MV-4-11 (cell line): ENCODE results near the gene PIEZO1.

ENCODE experiments used
- DNase-seq: peaks from one replicate; lab custom pipeline; 2025; lab: John Stamatoyannopoulos, UW

Gene PIEZO1

DNA sequence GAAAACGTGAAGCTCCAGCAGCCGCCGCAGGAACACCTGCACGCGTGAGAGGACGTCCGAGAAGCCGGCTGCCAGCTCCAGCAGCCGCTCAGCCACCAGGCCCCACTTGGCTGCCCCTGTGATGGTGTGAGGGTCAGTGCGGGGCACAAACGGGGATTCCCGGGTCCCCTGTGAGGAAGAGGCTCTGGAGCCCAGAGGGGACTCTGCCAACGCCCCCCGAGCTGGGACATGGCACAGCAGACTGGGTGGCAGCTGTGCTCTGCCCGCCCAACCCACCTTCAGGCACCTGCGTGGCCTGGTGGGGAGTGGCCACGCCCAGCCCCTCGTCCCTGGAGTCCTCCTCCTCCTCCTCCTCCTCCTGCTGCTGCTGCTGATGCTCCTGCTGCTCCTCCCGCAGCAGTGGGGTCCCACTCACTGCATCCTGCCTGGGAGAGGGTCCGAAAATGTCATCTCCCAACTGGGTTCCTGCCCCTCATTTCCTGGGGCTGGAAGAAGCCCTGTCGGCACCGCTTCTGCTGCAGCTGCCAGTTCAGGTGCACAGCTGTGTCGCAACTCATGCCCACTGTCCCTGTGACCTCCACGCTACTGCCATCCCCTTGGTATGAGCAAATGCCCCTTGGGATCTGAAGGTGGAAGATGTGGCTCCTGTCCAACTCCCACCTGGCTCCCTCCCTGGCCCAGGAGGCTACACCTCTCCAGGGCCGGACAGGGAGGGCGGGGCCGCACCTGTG is 51.2 kb downstream of the PIEZO1 start:
- no peak for DNase-seq

DNA sequence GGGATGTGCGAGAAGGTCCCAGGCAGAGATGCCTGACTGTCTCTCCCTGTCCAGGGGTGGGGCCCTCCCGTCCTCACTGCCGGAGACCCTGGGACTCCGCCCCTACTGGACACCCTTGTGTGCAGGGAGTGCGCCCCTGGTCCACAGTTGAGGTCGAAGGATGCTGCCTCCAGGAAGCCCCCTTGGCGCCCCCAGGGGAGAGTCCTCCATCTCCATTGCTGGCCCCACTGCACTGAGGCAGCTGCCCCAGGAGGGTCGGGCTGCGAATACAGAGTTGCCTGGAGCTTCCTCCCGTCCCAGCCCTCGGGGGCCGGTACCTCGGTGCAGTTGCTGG is 52.1 kb downstream of the PIEZO1 start:
- no peak for DNase-seq

DNA sequence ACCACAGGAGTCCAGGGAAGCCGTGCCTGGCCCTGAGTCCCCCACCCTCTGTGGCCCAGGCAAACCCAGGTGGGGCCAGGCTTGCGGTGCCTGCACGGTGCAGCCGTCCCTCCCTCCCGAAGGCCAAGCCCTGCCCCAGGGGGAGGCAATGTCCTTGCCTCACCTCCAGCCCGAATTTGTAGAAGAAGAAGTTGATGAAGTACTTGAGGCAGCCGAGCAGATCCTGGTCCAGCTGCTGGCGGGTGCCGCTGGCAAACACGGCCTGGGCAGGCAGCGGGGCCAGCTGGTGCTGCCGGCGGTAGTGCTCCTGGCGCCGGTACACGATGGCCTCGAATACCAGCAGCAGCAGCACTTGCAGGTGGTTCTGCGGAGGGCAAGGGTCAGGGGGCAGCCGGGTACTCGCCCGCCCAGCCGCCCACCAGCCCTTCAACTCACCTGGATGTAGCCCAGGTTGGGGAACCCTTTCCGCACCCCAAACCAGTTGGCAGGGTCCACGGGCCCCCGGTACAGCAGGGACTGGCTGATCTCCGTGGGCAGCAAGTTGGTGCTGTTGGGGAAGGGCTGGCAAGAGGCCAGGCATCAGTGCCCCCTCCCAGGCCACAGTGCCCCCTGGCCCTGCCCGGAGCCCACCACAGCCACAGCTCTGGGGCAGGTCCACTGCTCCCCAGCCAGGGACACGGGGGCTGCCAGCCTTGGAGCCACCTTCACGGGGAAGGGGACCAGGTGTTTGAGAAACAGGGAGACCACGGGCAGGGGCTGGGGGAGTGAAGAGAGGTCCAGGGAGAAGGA is 52.7 kb downstream of the PIEZO1 start:
- DNase-seq = no peak

DNA sequence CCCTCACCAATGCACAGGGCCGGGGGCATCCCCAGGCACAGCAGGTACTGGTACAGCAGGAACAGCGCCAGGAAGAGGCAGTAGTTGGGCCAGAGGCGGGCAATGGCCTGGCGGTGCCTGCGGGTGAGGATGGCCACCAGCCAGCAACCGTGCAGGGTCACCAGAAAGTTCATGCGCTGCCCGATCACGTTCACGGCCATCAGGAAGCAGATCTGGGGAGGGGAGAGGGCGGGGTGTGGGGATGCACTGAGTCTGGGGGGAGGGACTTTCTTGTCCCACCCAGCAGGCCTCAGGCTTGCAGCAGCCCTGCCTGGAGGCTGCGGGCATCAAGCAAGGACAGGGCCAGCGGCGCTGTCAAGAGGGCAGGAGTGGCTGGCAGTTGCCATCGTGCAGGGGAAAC is 53.3 kb downstream of the PIEZO1 start:
- DNase-seq = no peak

DNA sequence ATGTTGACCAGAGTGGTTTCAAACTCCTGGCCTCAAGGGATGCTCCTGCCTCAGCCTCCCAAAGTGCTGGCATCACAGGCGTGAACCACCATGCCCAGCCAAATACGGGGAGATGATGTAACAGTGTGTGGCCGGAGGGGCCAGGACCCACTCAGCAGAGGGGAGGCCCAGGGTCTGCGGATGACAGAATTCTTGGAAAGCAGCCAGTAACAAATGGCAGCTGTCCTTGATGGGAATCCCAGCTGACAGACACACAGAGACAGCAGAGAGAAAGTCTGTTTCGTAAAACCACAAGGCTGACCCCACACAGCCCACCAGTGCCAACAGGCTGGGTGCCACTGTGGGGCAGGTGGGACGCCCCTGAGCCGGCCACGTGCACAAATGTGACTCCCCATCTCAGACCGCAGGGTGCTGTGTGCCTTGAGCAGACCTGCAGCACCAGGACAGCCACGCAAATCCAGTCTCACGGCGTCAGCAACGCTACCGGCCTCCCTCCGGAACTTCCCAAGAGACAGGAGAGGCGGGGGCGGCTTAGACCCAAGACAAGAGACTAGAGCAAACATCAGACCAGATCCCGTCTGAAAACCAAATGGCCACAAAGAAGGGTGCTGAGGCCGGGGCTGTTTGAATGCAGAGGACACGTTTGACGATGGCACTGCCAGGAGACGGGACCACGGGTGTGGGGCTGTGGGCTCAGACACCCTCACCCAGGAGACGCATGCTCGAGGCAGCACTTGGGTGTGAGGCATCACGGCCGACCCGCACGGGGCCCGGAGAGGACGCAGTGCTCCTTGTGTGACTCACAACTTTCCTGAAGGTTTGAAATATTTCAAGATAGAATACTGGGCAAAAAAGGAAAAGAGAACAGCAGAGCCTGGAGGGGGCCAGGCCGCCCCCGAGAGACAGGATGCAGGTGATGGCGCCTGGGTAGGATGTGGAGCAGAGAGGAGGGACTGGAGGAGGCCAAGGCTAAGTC is 54.1 kb downstream of the PIEZO1 start:
- no peak for DNase-seq

DNA sequence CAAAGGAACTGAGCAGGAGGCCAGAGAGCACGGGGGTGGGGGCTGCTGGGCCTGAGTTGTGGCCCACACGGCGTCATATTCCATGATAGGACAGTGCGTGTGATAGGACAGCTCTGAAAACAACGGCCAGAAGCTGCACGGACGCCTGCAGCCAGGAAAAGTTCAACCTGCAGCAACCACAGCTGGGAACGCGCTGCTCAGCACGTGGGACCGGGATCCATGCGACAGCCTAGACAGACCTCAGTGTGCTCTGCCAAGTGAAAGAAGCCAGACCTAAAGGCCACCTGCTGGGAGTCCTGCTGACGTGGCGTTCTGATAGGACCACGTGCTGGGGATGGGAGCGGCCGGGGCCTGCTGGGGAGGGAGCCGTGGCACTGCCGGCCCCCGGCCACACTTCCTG is 57.1 kb downstream of the PIEZO1 start:
- no peak for DNase-seq

DNA sequence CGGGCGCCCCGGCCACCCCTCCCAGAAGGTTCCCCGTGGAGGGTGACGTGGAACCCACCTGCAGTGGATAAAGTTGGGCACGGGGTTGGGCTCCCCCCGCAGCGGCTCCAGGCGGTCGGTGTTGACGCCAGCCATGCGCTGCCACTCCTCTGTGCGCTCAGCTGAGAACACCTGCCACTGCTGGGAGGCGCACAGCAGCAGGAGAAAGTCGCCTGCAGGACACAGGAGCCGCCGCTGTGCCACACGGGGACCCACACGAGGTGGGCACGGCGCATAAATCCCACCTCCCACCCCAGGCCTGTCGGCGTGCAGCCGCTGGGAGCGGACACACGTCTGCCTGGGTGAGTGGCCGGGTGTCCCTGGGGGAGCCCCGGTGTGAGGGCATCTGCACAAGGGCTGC is 58.0 kb downstream of the PIEZO1 start:
- DNase-seq = no peak

DNA sequence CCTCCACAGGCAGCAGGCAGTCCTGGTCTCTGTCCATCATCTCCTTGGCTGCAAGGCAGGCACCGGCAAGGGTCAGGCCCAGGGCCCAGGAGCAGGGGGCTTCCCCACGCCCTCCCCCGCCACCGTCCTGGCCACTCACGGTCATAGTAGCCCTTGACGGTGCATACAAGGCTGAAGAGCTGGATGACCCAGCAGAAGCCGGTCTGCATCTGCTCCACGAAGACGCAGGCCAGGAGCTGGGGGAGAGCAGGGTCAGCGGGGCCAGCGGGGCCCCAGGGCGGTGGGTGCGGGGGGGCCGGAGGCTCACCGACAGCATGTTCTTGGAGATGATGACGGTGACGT is 58.6 kb downstream of the PIEZO1 start:
- DNase-seq = no peak

DNA sequence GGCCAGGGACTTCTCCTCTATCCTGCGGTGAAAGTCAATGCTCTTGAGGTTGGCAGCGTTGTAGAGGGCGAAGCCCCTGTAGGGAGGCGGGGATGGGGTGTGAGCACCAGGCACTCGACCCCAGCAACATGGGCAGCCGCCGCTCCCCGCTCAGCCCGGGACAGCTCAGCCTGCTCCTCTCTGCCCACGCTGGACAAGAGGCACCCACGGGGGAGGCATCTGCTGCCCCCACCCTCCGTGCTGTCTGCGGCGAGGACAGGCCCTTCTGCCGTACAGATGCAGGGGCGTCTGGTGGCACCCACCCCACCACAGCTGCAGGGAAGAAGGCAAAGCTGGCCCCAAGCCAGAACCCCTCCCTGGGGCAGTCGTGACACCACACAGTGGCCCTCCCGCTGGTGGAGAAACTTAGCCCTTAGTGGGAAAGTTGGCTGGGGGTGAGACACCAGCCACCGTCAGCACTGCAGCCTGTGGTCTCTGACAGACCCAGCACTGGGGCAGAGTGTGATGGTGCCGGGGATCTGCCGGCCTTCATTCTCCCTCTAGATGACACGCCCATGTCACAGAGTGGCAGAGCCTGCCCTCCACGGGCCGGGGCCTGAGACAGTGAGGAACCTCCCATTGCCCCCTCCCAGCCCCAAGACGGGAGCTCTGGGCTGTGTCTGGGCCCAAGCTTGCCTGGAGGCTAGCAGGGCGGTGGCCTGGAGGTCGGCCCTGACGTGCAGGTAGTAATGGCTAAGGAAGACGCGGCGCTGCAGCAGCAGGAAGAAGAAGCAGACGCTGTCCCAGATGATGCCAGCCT is 59.2 kb downstream of the PIEZO1 start:
- DNase-seq = no peak

DNA sequence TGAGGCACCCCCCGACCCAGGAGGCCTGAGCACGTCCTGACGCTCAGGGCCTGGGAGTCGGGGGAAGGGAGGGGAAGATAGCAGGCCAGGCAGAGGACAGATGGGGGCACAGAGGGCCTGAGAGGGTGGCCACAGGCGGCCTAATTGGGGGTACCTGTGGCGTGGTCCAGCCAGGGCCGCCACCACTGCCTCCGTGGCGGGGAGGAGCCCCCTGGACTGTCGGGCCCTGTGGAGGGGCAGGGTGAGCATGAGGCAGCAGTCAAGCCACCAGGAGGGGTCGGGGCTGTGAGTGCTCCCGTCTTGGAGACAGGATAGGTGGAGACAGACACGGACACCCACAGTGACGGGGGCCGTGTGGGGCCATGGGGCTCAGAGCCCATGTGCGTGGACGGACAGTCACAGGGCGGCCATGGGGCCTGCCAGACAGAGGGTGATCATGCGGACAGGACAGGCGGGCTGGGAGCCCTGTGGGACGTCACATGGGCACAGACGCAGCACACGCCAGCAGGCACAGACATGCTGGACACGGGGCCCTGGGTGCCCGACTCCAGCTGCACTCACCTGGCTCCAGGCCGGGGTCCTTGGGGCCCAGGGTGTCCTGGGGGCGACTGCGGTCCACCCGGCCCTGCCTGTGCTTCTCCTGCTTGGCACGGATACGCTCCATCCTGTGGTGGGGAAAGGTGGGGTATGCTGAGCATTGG is 60.0 kb downstream of the PIEZO1 start:
- no peak for DNase-seq

DNA sequence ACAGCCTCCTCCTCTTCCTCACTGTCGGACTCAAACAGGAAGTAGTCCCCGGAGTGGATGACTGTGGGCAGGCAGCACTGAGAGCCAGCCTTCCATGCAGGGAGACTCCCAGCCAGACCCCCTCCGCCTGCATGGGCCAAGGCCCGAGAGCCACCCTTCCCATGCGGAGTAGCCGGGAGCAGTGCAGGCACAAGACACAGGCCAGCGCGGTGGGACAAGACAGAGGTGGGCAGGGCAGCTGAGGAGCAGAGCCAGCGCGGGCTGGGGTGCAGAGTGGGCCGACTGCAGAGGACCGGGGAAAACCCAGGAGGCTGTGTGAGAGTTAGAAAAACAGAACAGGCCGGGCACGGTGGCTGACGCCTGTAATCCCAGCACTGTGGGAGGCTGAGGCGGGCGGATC is 61.1 kb downstream of the PIEZO1 start:
- DNase-seq = no peak

DNA sequence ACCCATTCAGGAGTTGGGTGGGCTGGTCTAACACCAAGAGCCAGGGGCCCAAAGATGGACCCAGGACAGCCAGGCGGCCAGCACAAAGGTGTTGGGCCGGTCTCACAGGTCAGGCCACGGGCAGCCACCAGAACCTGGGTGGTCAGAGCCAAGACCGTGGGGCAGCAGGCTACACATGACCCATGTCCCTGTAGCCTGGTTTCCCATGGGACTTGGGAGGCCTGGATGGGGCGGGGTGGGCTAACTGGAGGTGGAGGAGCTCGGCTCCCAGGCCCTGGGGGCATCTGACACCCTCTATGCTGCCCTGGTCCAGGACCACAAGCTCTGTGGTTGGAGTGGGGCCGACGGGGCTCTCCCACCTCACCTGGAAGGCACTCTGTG is 61.5 kb downstream of the PIEZO1 start:
- no peak for DNase-seq

DNA sequence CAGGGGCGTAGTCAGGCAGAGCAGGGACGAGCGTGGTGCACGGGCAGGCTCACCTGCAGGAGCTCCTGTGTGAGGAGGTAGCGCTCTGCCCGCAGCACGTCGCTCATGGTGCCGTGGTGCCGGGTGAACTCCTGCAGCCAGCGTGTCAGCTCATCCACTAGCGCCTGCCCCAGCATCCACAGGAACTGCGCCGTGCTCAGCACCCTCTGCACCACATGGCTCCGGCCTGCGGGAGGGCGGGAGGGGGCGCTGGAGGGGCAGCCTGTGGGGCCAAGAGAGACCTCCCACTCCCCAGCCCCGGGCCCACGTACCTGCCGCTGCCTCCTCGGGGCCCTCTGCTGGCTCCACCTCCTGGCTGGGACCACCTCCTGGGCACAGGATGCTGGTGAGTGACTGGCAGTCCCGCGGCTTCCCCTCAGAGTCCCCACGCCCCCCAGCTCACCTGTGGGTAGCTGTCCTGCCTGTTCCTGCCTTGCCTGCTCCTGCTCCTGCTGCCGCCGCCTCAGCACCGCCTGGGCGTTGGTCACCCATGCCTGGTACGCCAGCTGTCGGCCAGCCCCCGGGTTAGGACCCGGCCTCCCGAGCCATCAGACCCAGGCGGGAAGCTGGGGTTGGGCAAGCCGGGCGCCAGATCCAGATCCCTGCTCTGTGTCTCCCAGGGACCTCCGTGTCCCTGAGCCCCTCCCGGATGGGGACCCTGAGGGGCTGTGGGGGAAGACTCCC is 62.1 kb downstream of the PIEZO1 start:
- DNase-seq = no peak

DNA sequence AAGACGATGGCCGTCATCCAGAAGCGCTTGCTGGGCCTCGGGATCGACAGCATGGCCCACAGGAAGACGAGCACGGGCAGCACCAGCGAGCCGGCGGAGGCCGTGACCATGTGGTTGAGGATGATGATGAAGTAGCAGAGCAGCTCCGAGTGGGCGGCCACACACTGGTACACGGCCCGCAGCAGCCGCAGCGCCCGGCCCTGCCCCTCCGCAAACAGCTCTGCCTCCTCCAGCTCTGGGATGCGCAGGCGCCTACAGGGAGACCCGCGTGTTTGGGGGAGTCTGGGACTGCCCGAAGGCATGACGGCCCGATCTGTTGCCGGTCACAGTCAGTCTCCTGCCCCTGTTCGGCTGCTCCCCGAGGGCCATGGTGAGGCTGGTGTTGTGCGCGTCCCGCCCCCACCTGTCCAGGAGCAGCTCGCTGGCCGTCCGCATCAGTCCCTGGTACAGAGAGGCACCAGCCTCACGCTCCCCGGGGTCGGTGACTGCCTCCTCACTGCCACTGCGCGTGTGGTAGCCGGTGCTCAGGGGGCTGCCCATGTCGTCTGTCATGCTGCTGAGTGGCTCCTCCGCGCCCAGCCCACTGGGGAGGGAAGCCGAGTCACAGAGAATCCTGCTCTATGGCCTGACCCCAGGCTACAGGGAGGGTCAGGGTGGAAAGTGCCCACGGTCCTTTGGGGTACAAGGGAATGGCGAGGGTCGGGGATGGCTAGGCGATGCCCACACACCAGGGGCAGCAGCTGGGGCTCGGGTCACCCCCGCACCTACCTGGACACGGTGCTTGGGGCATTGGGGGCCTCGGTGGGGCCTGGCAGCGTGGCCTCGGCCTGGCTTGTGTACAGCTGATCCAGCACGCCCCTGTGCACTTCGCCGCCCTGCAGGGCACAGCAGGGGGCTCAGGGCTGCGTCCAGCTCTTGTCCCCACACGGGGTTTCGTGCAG is 62.9 kb downstream of the PIEZO1 start:
- DNase-seq = no peak

DNA sequence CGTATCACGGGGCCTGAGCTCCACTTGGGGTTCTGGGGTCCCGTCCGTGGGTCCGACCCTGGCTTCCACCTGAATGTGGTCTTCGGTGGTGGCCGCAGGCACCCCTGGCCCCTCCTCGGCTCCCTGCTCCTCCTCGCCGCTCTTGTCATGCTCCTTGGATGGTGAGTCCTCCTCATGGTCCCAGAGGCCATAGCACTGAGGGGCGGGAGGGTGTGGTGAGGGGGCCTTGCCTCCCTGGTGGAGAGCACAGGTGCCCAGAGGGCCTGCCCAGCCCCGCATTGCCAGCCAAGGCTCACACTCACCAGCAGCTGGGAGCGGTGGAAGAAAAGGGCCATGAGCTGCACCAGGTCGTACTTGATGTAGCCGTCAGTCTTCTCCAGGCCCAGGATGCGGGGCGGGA is 63.8 kb downstream of the PIEZO1 start:
- no peak for DNase-seq

DNA sequence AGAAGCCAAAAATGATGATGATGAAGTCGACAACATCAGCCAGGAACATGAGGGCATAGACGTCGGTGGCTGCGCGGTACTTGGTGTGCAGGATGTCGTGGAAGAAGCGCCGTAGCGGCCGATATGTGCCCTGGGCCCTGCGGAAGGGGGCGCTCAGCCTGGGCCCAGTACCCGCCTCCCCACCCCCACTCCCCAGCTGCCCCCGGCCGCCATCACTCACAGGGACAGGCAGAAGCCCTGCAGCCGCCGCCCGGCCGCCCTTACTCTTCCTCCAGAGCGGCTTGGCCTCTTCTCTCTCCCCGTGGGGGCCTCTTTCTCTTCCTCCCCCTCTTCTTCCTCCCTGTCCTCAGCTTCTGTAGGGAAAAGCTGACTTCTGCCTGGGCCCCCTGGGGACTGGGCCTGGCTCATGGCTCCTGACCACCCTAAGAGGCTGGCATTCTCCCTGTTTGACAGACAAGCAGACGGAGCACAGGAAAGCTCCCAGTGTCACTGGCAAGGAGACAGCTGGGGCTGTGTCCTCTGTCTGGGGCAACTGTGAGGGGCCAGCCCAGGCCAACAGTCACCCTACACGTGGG is 64.5 kb downstream of the PIEZO1 start:
- no peak for DNase-seq

DNA sequence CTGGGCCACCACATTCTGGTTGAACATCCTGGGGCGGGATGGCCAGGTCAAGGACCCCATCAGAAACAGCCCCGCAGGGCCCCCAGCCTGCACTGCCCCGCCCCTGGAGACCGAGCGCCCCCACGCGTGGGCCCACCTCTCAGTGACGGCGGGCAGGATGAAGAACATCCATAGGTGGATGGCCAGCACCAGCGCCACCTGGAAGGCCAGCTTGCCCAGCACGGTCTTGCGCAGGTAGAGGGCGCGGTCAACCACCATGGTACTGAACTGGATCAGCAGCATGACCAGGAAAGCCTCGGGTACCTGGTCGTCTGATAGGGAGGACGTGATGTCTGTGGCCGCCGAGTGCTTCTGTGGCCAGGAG is 65.1 kb downstream of the PIEZO1 start:
- DNase-seq = no peak

DNA sequence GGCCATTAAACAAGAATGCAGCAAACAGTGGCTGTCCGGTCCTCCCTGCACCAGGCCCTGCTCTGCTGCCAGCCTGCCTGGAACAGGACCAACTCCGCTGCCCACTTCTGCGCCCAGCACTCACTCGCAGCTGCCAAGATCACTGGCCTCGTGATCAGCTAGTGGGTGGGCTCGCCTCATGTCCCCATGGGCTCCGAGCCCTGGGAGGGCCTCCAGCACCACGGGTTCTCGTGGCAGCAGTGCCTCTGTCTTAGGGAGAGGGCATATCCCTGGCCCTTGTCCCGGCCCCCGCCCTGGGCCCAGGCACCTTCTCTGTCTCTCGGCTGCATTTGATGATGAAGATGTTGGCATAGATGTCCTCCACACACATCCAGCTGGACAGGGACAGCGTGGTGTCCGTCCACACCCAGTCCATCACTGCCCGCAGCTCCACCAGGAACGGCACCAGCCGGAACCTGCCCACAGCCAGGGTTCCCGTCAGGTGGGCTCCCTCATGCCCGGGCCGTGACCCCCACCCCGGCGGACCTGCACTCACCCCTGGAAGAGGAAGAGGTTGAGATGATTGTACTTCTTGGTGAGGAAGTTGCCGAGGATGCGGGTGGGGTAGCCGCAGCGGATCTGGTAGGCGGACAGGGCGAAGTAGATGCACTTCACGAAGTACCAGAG is 65.6 kb downstream of the PIEZO1 start:
- DNase-seq = no peak

DNA sequence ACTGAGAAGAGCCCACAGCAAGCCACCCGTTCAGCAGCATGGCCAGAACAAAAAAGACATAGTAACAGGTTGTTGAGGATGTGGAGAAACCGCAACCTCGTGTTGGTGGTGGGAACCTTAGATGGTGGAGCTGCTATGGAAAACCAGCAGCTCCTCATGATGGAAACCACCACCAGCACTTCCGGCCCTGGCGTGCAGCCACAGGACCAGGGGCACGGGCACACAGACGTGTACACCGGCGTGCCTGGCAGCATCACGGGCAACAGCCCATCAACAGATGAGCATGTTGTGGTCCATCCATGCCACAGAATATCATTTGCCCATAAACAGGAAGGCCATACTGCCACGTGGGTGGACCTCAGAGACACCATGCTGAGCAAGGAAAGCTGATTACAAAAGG is 66.8 kb downstream of the PIEZO1 start:
- no peak for DNase-seq
